Fibroblast of peridontal ligament (primary cell): ENCODE results near the gene SPEF1.

Experiments
- DNase-seq: peaks from one replicate; pipeline ENCODE4 v3.0.0-alpha.2; 2010; ENCODE audit errors: extremely low read depth

SPEF1 gene

DNA sequence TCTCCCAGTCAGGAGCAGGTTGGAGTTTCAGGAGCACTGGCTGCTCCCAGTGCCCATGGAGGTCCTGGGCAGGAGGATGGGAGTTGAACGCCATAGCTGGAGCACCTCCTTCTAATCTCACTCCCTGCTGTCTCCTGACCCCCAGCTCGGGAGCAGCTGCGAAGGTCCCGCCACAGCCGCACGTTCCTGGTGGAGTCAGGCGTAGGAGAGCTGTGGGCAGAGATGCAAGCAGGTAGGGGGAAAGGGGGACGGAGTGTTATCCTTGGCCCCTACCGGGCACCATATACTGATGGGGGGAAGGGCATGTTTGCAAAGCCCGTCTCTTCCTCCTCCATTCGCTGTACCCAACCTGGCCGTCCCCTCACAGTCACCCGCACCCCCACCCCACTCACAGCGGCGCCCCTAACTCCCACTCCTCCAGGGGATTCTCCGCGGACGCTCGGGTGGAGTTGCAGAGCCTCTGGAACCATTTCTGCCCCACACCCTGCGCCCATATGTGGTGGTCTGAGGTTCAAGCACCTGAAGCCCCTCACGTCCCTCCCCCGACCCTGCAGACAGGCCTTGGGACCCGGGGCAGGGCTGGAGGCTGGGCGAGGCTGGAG is 32.1 kb downstream of the SPEF1 start:
- DNase-seq, result no peak

DNA sequence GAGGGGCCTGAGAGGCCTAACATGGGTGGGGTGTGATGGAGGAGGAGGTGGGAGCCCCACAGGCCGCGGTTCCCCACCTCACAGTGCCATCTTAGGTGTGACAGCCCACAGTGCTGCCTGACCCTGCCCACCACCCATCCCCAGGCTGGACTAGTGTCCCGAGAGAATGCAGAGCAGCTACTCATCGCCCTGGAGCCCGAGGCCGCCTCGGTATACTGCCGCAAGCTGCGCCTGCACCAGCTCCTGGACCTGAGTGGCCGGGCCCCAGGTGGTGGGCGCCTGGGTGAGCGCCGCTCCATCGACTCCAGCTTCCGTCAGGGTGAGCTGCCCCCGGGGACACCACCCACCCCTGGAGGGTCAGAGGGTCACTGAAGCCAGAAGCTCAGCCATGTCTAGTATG is 33.2 kb downstream of the SPEF1 start:
- DNase-seq, result no peak

DNA sequence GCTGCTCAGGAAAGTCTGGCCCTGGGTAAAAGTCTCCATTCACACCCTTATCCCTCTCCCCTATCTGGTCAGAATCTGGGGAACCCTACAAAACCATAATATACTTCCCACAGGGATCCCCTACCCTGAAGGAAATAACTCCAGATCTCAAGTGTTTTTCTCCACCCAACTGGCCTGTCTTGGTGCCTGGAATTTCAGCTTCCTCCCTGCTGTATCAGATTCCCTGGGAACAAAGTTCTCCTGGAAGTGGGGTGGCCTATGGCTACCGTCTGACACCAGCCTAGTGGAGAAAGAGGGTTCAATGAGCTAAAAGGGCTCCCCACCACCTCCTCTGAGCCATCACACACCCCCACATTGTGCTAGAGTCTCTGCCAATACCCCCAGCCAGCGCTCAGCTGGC is 33.8 kb downstream of the SPEF1 start:
- no peak for DNase-seq

DNA sequence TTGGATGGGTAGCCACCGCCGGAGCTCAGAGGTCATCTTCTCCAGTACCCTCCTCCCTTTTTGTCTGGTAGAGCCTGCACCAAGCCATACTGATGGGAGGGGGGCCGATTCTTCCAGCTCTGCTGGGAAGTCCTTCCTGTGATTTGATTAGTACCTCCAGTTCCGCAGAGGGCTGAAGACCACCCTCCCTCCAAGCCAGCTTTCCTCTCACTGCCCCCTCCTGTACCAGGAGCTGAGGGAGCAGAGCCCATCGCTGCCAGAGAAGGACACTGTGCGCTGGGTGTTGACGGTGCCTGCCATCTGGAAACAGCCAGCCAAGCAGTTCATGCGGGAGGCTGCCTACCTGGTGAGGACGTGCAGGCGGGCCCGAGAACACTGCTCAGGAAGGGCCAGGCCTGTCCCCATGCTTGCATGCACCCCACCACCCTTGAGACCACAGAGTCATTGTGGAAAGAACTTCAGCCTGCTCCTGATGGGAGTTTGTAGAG is 35.5 kb downstream of the SPEF1 start:
- no peak for DNase-seq

DNA sequence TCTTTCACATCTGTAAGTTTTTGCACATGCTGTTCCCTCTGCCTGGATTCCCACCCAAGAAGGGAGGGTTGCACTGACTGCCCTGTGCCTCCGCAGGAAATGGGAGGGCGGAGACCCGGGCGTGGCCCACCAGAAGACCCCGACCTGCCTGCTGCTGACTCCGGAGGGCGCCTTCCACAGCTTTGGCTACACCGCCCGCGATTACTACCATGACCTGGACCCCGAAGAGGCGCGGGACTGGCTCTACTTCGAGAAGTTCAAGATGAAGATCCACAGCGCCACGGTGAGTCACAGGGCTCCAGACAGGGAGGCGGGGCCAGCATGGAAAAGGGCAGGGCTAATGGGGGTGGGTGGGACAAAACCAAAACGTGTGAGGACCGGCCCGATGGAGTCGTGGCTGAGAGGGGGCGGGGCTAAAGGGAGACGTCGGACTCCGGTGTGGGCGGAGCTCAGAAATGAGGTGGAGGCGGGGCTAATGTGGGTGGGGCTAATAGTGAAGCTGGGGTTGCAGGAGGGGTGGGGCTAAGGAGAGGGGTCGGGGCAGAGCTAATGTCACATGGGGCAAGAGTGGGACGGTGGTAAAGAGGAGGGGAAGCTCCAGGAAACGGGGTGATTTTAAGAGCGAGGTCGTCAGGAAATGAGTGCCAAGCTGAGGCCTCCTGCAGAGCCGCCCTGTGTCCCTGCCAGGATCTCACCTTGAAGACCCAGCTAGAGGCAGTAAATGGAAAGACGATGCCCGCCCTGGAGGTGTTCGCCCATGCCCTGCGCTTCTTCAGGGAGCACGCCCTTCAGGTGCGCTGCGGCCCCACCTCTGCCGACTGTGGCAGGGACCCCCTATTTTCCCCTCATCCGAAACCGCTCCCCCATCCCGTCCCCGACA is 36.2 kb downstream of the SPEF1 start:
- no peak for DNase-seq

DNA sequence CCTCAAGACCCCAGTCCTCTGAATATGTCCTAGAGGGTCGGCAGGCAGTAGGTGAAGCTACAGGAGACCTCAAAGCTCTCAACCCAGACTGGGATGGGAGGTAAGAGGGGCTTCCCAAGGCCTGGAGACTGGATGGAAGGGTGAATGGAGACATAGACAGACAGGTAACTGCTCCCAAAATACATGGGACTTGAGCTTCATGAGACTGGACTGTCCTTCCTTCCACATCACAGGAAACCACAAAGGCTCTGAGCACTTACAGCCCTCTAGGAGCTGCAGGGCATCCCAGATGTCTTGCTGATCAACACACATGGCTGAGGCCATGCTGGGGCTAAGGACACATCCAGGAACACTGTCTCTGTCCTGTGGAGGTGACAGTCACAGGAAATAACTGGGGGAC is 37.2 kb downstream of the SPEF1 start:
- no peak for DNase-seq

DNA sequence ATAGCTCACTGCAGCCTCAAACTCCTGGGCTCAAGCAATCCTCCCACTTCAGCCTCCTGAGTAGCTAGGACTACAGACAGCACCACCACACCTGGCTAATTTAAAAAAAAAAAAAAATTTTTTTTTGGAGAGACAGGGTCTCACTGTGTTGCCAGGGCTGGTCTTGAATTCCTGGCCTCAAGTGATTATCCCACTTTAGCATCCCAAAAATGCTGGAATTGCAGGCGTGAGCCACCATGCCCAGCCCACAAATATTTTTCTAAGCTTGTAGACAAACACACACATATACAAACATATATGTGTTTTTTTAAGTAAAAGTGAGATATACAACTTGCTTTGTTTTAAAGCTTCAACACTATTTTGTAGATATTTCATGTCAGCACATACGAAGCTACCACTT is 38.0 kb downstream of the SPEF1 start:
- no peak for DNase-seq

DNA sequence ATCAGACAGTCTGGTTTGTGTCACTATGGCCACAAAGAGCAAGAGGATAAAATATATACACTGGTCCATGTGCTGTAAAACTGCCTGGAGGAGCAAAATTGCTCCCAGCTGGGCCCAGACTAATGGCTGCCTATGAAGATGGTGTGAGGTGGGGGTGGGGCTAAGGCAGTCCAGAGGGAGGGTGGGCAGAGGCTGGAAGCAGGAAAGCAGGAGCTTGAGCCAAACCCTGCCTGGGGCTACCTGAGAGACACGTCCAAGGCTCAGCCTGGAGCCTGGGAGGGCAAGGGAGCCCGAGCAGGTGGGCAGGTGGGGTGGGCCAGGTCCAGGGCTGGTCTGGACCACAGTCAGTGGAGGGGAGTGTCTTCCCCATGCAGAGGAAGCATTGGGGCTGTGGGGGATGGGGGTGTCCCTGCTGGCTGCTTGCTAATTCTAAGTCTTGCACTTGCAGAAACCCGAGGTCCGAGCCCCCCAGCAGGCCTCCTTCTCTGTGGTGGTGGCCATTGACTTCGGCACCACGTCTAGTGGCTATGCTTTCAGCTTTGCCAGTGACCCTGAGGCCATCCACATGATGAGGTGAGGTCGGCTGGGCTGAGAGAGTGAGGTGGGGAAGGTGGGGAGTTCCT is 39.3 kb downstream of the SPEF1 start:
- no peak for DNase-seq

DNA sequence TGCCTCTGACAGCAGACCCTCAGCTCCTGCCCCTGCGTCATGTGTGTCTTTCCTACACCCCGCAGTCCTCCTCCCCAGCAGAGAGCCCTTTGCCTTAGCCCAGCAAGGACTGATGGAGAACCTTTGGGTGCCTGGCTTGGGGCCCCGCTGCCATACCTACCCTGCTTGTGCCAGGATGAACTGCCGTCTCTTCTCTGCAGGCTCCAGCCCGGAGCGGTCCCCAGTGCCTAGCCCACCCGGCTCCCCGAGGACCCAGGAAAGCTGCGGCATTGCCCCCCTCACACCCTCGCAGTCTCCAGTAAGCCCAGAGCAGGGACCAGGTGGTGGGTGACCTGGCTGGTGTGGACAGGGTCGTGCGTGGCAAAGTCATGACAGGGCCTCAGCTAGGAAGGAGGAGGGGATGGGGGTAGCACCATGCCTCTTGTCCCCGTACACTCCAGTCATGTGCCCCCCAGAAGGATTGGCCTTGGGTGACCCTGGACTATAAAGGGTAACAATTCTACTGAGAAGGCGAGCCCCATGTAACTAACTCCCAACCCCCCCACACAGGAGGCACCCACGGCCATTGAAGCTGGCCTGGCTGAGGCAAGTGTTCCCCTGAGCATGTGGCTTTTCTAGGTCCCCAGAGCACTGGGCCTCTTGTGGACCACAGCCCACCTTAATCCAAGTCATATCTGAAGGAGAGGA is 40.5 kb downstream of the SPEF1 start:
- no peak for DNase-seq

DNA sequence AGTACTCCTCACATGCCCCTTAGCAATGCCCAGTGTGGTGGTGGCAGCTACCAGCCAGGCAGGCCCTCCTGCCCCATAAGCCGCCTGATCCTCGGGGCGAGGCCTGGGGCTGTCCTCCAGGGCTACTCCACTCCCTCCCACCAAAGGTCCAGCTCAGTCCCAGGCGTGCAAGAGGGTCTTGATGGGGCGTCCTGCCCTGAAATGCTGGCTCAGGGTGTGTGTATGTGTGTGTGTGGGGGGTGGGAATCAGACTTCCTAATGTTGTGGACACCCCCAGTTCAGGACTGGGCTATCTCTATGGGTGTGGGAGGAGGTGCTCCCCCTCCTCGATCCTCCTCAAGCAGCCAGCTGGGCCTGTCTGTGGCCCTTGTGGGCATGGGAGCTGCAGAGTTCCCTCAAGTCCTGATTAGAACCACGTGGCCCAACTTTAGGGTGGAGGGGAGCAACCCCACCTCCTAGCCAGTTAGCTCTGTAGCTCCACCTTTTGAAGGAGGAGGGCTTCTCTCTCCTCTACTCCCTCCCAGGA is 41.3 kb downstream of the SPEF1 start:
- no peak for DNase-seq

DNA sequence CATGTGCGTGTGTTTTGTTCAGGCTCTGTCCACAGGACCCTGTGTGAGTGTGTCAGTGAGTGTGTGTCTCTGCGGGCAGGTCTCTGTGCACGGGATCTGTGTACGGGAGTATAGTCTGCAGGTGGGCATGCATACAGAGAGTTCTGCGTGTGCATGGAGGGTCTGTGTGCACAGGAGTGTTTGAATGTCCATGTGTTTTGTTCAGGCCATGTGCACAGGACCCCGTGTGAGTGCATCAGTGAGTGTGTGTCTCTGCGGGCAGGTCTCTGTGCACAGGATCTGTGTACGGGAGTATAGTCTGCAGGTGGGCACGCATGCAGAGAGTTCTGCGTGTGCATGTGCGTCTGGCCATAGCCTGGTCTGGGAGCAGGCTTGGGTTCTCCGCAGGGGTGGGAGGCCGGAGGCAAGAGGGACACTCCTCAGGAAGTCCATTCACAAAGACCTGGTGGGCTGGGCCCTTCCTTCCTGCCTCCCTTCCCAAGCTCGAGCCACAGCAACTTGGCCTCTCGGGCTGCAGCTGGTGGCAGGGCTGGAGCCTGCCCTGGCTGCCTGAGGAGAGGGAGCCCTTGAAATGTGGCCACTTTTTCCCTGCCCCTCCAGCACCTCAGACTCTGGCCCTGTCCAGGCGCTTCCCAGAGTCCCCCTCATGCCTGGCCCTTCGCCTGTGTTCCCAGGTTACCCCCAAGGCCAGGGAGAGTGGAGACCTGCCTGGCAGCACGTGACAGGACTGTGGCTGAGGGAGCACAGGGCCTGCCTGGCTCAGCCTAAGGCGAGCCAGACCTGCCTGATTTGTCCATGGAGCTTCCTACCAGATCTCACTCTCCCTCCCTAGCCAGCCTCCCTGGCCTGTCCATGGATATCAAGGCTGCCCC is 42.0 kb downstream of the SPEF1 start:
- DNase-seq, result no peak

DNA sequence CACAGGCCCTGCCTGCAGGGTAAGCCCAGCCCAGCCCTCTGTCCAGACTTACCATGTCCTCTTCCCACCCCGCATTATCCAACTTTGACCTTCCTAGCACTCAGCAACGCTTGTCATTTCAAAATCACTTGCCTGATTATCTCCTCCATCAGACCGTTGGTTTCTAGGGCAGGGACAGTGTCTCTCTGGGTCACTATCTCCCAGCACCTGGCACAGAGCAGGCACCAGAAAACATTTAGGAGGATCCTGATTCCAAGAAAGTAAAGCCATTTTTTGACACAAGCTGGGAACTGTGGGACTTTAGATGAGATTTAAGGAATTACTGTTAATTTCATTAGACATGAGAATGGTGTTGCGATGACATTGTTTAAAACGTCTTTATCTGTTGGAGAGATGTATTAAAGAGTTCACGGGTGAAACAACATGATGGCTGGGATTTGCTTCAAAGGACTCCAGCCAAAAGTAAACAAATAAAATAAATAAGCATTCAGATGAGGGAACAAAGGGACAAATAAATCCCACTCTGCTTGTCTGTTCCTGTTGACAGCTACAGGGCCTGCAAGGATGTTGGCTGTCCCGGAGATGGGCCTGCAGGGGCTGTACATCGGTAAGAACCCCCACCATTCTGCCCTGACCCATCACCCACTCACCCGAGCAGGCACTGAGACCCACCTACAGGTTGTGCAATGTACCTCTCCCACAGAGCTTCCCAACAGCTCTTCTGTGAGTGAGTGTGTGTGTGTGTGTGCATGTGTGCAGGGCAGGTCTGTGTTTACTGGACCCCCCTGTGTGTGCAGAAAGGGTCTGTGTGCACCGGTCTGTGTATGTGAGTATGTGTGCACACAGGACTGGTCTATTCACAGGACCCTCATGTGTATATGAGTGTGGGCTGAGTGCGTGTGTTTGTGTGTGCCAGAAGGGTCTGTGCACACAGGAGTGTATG is 42.9 kb downstream of the SPEF1 start:
- DNase-seq, result no peak

DNA sequence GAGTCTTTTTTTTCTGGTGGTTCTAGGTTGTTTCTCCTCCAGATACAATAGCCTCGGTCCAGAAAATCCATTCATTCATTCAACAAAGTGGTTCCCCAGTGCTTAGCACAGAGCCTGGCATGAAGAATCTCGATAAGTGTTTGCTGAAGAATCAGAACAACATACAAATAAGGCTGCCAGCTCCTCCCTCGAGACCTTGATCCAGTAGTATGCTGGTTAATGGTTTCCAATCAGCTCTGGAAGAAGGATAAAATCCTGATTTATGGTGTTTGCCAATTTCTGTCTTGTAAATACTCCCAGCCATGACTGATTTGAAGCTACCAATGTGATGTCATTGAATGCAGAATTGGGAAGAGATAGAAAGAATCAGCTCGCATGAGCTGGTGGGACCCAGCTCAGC is 45.5 kb downstream of the SPEF1 start:
- no peak for DNase-seq

DNA sequence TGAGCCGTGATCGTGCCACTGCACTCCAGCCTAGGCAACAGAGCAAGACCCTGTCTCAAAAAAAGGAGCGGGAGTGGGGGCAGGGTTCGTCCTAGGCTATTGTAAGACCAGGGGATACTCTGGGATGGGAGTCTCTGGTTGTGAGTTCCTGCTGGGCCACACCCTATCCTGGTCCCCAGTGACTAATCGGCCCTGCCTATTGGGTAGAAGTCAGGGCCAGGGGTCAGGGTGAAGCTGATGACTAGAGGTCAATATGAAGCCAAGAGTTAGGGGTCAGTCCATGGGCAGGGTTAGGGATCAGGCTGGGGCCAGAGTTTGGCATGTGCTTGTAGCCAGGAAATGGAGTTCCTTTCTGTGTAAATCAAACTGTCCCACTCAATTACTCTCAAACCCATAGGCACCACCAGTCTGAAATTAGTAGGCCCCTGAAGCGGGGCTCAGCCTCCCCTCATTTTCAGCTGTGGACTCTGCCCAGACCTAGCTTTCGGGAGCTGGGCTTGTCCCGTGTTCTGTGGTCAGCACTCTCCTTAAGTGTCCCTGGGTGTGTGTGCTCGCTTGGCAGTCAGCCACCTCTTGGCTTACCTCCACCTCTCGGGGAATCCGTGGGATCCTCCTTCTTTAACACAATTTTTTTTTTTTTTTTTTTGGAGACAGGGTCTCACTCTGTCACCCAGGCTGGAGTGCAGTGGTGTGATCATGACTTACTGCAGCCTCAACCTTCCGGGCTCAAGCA is 47.0 kb downstream of the SPEF1 start:
- DNase-seq, result no peak

DNA sequence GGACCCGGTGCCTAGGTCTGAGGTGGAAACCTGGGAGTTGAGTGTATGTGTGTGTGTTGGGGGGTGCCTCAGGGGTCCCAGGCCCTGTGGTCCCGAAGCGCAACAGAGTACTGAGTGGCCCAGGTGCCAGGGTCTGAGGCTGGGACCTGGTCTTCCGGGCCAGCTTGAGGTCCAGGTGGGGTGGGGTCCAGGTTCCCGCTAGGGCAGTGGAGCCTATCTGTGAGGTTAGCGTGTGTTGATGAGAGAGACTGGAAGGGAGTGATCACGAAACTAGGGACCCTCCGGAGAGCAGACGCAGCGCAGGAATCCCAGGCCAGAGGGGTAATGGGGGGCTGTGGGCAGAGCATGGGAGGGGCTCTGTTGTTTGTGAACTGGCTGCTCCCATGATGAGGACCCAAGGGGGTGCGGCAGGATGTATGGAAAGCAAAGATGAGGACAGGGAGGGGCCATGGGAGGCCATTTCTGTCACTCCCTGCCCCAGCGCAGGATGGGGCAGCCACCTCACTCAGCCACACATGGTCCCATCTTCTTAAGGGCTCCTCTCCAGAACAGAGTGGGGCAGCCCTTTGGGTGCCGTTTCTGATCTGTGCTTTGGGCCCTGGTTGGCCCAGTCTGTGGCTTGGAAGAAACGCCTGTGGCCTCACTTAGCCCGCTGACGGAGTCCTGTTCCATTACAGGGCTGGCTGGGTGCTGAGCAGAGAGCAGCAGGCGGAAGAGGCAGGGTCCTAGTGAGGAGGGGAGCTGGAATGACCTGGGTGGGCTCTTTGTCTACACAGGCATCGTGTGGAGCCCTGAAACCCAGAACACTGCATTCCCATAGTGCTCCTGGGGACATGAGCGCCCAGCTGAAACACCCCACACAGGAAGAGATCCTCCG is 47.9 kb downstream of the SPEF1 start:
- no peak for DNase-seq

DNA sequence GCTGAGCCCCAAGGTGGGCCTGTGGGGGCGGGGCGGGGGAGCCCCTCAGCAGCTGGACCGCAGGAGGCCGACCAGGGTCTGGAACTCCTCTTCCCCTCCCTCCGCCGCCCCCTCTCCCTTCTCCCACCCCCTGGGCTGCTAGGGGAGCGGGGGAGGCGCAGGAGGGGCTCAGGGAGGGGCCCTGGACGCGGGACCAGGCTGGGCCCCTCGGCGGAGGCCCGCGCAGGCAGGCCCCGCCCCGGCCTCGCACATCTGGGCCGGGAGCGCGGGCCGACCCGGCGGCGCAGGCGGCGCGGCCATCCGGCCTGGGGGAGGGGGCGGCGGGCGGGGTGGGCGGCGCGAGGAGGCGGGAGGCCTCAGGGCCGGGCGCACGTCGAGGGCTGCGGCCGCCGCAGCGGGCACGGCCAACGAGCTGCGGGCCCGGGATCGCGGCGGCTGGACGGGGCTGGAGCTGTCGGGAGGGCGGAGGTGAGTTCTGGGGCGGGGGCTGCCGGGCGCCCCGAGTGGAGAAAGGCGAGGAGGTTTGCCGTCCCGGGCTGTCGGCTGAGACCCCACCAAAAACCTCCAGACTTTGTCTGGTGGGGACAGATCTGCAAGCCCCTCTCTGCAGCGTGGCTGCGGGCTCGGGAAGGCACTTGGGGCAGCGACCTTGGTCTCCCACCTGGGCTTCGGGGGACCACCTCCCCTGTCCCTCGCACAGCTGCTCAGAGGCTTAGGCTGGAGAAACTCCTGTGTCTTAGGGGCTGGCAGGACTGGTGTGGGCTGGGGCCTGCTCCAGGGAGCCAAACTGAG is 48.7 kb downstream of the SPEF1 start, which contains the start of gene HSPA12B:
Gene HSPA12B (plus strand): TSS at position 359 of the 792 bp plus-strand sequence. CDS start 5,990 bp downstream, outside the sequence.
- no peak for DNase-seq

DNA sequence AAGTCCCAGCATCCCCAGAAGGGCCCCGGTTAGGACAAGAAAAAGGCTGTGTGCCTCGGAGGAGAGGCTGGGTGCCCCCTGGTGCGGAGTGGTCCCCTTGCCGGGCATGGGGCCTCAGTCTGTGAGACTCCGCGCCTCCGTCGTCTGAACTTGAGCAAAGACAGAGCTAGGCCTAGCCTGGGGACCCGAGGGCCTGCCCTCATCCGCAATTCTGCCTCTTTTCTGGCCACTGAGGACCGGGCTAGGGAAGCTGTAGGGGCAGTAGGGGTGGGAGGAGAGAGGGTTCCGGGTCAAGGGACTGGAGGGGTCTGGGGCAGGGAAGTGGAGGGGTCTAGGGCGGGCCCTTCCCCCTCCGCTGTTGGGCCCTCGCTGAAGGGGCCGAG is 49.3 kb downstream of the SPEF1 start:
- no peak for DNase-seq
